GM12801 (cell line): ENCODE results near the gene BBS5.

Source experiments
- TF ChIP-seq, protein P1 (sequence below): IDR thresholded peaks from one replicate; pipeline ENCODE4 v1.5.1; 2011; ENCODE audit warnings: control low read depth; ENCODE audit not compliant: insufficient read length; ENCODE audit errors: extremely low read depth

Gene BBS5

GRCh38 chr2:169461143-169461542 is 18.2 kb upstream of the BBS5 start:
- TF ChIP-seq, protein P1, sequence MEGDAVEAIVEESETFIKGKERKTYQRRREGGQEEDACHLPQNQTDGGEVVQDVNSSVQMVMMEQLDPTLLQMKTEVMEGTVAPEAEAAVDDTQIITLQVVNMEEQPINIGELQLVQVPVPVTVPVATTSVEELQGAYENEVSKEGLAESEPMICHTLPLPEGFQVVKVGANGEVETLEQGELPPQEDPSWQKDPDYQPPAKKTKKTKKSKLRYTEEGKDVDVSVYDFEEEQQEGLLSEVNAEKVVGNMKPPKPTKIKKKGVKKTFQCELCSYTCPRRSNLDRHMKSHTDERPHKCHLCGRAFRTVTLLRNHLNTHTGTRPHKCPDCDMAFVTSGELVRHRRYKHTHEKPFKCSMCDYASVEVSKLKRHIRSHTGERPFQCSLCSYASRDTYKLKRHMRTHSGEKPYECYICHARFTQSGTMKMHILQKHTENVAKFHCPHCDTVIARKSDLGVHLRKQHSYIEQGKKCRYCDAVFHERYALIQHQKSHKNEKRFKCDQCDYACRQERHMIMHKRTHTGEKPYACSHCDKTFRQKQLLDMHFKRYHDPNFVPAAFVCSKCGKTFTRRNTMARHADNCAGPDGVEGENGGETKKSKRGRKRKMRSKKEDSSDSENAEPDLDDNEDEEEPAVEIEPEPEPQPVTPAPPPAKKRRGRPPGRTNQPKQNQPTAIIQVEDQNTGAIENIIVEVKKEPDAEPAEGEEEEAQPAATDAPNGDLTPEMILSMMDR, result no peak

DNA sequence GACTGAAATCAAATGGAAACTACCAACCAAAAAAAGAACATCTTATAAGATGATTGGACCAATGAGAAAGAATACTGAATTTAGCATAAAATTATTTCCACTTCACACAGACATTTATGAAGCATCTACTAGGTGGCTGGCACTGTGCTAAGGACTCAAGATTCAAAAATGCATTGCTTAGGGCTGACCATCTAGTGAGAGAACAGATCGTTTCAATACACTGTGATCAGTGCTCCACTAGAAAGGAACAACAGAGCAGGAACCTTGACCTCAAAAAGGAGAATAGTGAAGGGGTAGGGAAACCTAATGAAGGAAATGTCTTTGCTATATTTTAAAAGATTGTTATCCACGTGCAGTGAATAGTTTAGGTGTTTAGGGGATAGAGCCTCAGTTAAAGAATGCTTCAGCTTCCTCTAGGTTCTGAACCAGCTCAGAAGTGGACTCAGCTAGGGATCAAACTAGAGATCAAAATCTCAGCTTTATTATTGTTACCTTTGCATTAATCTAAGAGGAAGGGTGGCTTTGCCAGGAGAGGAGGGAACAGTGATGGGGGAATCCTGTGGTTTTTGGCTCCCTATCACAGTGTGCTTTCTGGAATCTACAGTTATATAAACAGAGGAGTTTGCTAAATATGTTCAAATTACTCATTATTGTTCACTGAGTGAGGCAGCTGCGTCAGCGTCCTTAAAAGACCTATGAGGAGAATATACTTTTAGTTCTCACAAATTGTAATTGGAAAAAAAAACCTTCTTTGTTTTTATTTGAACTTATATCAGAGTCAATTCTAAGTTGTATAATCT is 16.2 kb upstream of the BBS5 start:
- TF ChIP-seq, protein P1, result no peak

GRCh38 chr2:169464466-169464865 is 14.8 kb upstream of the BBS5 start:
- TF ChIP-seq, protein P1, result no peak

GRCh38 chr2:169464882-169465281 is 14.4 kb upstream of the BBS5 start:
- TF ChIP-seq, protein P1, result no peak

DNA sequence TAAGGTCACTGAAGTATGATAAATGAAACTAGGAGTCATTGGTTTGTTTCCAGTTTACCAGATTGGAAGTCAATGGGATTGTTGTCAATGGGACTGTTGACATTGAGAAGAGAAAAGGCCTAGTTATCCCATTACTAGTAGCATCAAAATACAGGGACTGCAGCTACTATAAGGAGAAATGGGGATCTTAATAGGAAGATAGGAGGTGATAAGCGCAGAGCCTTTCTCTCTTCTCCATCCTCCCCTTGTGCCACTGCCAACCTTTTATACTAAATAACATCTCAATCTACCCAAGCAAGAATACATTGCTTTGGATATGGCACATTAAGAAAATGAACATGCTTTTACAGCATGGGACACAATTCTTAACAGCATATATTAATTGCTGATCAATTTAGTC is 10.5 kb upstream of the BBS5 start:
- TF ChIP-seq, protein P1, result no peak

DNA sequence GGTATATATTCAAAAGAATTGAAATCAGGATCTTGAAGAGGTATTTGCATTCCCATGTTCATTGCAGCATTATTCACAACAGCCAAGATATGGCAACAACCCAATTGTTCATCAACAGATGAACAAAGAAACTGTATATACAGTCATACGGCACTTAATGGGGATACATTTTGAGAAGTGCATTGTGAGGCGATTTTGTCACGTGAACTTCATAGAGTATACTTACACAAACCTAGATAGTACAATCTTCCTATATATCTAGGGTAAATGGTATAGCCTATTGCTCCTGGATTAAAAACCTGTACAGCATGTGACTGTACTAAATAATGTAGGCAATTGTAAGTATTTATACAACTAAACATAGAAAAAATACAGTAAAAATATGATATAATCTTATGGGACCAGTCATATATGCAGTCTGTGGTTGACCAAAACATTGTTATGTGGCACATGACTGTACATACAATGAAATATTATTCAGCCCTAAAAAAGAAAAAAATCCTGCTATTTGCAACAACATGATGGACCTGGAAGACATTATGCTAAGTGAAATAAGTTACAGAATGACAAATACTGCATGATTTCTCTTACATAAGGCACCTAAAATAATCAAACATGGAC is 9.2 kb upstream of the BBS5 start:
- TF ChIP-seq, protein P1, result no peak

GRCh38 chr2:169472249-169472648 is 7.0 kb upstream of the BBS5 start:
- TF ChIP-seq, protein P1, result no peak
